Small intestine (tissue), 7 donors: ENCODE data around the gene CFAP251. TPM values are rescaled to one million over a fixed set of nuclear protein-coding genes. Genes with fewer than 3 reads are reported as not detected.

ENCODE experiments used
- DNase-seq, 2 donors: peaks; one replicate each; pipeline versions ENCODE4 v3.0.0 to v3.0.0-alpha.2; 2013
- FAIRE-seq: peaks from 2 replicates; lab custom pipeline; 2012; peaks lifted over from hg19 to GRCh38; lab: Jason Lieb, UNC
- H3K27ac ChIP-seq, 3 donors: one replicate each; pipeline ENCODE4 v1.5.1; 2013; ENCODE audit warnings: low read length in 2 of 3, mild to moderate bottlenecking in 2 of 3, control low read depth in 1 of 3, inconsistent platforms in 1 of 3, low read depth in 1 of 3, moderate library complexity in 1 of 3
- H3K27me3 ChIP-seq, 3 donors: one replicate each; pipeline ENCODE4 v1.6.1; 2013; ENCODE audit warnings: low read length in 3 of 3, inconsistent platforms in 1 of 3; ENCODE audit not compliant: control insufficient read depth in 3 of 3, insufficient read depth in 3 of 3
- H3K36me3 ChIP-seq, 3 donors: one replicate each; pipeline ENCODE4 v1.6.1; 2013; ENCODE audit warnings: low read length in 3 of 3, inconsistent platforms in 1 of 3, low read depth in 1 of 3, mild to moderate bottlenecking in 1 of 3, moderate library complexity in 1 of 3; ENCODE audit not compliant: control insufficient read depth in 3 of 3, insufficient read depth in 2 of 3
- H3K4me1 ChIP-seq, 3 donors: one replicate each; pipeline ENCODE4 v1.6.1; 2013; ENCODE audit warnings: low read length in 2 of 3, inconsistent platforms in 1 of 3, low read depth in 1 of 3, mild to moderate bottlenecking in 1 of 3, moderate library complexity in 1 of 3; ENCODE audit not compliant: control insufficient read depth in 3 of 3, insufficient read depth in 2 of 3
- H3K4me3 ChIP-seq, 3 donors: one replicate each; pipeline ENCODE4 v1.5.1; 2013; ENCODE audit warnings: low read length in 3 of 3, control low read depth in 1 of 3, inconsistent platforms in 1 of 3, low read depth in 1 of 3, mild to moderate bottlenecking in 1 of 3, moderate library complexity in 1 of 3
- H3K9me3 ChIP-seq, 2 donors: one replicate each; pipeline ENCODE4 v1.6.1; 2013; ENCODE audit warnings: low read depth in 1 of 2, low read length in 1 of 2; ENCODE audit not compliant: control insufficient read depth in 2 of 2, insufficient read depth in 1 of 2
- WGBS, 3 donors: extraction: QIAGEN DNeasy Blood & Tissue Kit; methylation state at CpG; one replicate each; pipeline ENCODE4 v1.1.7; 2013; 5-methylcytosine and 5-hydroxymethylcytosine counted together
- polyA plus RNA-seq, 4 donors: library from polyadenylated mRNA; stranded (reverse) in 3 of 4; unstranded in 1 of 4; fragments of 200-250 nt in 3 of 4; fragments of 120-200 nt in 1 of 4; gene quantifications; one replicate each; pipeline versions ENCODE4 v1.2.1 to v1.2.3, GENCODE V29; 2013
- donor health status: healthy with polysubstance abuse.
- donor health status: control.
- donor health status: control.
- donor health status: Bipolar disorder and iron deficiency.
- donor health status: healthy.

Gene CFAP251
- polyA plus RNA-seq, 4 donors: 0.34 to 1.6 (median 0.67) TPM; not detected in 1

DNA sequence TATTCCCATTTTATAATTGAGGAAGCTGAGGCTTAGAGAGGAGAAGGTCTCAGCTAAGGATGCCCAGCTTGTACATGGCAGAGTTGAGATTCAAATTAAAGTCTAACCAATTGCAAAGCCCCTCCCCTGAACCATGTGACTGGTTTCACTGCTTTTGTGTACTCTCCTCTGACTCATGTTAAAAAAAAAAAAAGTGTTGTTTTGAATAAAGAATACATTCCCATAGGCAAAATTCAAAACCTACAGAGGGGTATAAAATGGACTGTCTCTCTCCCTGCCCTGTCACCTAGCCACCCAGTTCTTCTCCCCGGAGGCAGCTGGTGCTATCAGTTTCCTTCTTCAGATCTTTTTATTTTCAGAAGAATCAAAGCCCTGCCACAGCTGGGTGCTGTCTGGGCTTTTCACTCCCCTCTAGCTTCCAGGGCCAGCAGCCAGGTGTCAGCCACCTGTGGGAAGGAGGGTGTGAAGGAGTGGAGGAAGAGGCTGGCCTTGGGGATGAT lies 24.4 kb upstream of the CFAP251 start:
- Histone ChIP-seq H3K9me3 (no peaks in the 10 kb centered on the region), H3K36me3 (peaks cover 4 to 43% (median 9%) of the 10 kb centered on the region in 3 donors), H3K27ac (peak overlapping the region in 1 of 3 donors; percentile 7), H3K4me1 (peaks cover 4 to 23% (median 9%) of the 10 kb centered on the region in 3 donors), H3K27me3 (no peaks in the 10 kb centered on the region), H3K4me3 (no peak overlapping the region)
- 0 to 22% (median 17%) methylated on average over 1 of the region's 1 CpG for whole genome bisulfite sequencing, 3 donors
- DNase-seq: peak; percentile 52 to 60
- FAIRE-seq: no peak

GRCh38 chr12:121894633-121895032 lies 23.8 kb upstream of the CFAP251 start:
- DNase-seq (peak; percentile 18 to 43), FAIRE-seq (no peak)
- Histone ChIP-seq H3K27me3 (no peaks in the 10 kb centered on the region), H3K27ac (no peak overlapping the region), H3K36me3 (peaks cover 4 to 49% (median 9%) of the 10 kb centered on the region in 3 donors), H3K4me3 (no peak overlapping the region), H3K9me3 (no peaks in the 10 kb centered on the region), H3K4me1 (peaks cover 4 to 20% (median 9%) of the 10 kb centered on the region in 3 donors)
- WGBS, 3 donors: 42 to 61% (median 47%) methylated on average over 7 of the region's 7 CpGs

- Histone ChIP-seq H3K4me1 (peaks cover 2 to 9% (median 9%) of the 10 kb centered on the region in 3 donors), H3K9me3 (no peaks in the 10 kb centered on the region), H3K27me3 (no peaks in the 10 kb centered on the region), H3K36me3 (peaks cover 14 to 71% (median 18%) of the 10 kb centered on the region in 3 donors), H3K4me3 (no peak overlapping the region), H3K27ac (no peak overlapping the region)
- FAIRE-seq: no peak
- 73 to 91% (median 91%) methylated on average over 5 of the region's 5 CpGs for WGBS, 3 donors
- no peak for DNase-seq
Measured at GRCh38 chr12:121898287-121898686, 20.1 kb upstream of the CFAP251 start.

DNA sequence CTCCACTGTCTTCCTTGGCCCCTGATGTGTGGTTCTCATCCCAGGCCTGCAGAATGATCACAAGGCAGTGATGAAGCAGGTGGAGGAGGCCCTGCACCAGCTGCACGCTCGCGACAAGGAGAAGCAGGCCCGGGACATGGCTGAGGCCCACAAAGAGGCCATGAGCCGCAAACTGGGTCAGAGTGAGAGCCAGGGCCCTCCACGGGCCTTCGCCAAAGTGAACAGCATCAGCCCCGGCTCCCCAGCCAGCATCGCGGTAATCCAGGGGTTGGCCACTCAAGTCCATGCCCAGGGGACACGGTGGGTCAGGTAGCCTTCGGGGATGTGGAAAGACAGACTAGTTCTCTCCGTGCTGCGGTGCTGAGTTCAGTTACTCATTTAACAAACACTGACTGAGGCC lies 18.8 kb upstream of the CFAP251 start:
- Histone ChIP-seq H3K4me1 (no peaks in the 10 kb centered on the region), H3K36me3 (peaks cover 17 to 80% (median 20%) of the 10 kb centered on the region in 3 donors), H3K4me3 (no peak overlapping the region), H3K27ac (no peak overlapping the region), H3K9me3 (no peaks in the 10 kb centered on the region), H3K27me3 (no peaks in the 10 kb centered on the region)
- no peak for DNase-seq
- FAIRE-seq: no peak
- 94 to 95% (median 94%) methylated on average over 14 of the region's 14 CpGs for WGBS, 3 donors

- Histone ChIP-seq H3K4me3 (no peak overlapping the region), H3K9me3 (no peaks in the 10 kb centered on the region), H3K27ac (no peak overlapping the region), H3K27me3 (no peaks in the 10 kb centered on the region), H3K36me3 (peaks cover 15 to 80% (median 17%) of the 10 kb centered on the region in 3 donors), H3K4me1 (no peaks in the 10 kb centered on the region)
- FAIRE-seq (no peak), DNase-seq (no peak)
- 93 to 95% (median 94%) methylated on average over 2 of the region's 2 CpGs for WGBS, 3 donors
Measured at GRCh38 chr12:121903202-121903601, 15.2 kb upstream of the CFAP251 start.

DNA sequence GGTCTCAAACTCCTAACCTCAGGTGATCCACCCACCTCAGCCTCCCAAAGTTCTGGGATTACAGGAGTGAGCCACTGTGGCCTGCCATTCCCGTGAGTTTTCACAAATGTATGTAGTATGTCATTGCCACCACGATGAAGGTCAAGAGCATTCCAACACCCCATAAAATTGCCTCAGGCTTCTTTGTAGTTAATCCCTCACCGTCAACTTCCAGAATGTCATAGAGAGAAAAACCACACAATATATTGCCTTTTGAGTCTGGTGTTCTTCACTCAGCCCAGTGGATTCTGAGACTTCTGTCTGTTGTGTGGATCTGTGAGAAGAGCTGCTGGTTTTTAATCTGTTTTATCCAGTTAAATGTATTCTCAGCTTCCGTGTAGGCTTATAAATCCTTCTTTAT lies 12.6 kb upstream of the CFAP251 start:
- WGBS, 3 donors: 89 to 94% (median 92%) methylated on average over 4 of the region's 4 CpGs
- FAIRE-seq (no peak), DNase-seq (no peak)
- H3K4me1 ChIP-seq: no peaks in the 10 kb centered on the region
- H3K4me3 ChIP-seq: no peak overlapping the region
- no peaks in the 10 kb centered on the region for H3K27me3 ChIP-seq
- no peak overlapping the region for H3K27ac ChIP-seq
- H3K36me3 ChIP-seq: peaks cover 18 to 79% (median 25%) of the 10 kb centered on the region in 3 donors
- H3K9me3 ChIP-seq: no peaks in the 10 kb centered on the region

- H3K36me3 ChIP-seq: peaks cover 9 to 74% (median 18%) of the 10 kb centered on the region in 3 donors
- no peaks in the 10 kb centered on the region for H3K4me1 ChIP-seq
- no peak overlapping the region for H3K27ac ChIP-seq
- 57 to 64% (median 60%) methylated on average over 2 of the region's 2 CpGs for WGBS, 3 donors
- DNase-seq (no peak), FAIRE-seq (no peak)
- no peaks in the 10 kb centered on the region for H3K27me3 ChIP-seq
- H3K9me3 ChIP-seq: no peaks in the 10 kb centered on the region
- H3K4me3 ChIP-seq: no peak overlapping the region
Measured at GRCh38 chr12:121908702-121909101, 9.7 kb upstream of the CFAP251 start.

DNA sequence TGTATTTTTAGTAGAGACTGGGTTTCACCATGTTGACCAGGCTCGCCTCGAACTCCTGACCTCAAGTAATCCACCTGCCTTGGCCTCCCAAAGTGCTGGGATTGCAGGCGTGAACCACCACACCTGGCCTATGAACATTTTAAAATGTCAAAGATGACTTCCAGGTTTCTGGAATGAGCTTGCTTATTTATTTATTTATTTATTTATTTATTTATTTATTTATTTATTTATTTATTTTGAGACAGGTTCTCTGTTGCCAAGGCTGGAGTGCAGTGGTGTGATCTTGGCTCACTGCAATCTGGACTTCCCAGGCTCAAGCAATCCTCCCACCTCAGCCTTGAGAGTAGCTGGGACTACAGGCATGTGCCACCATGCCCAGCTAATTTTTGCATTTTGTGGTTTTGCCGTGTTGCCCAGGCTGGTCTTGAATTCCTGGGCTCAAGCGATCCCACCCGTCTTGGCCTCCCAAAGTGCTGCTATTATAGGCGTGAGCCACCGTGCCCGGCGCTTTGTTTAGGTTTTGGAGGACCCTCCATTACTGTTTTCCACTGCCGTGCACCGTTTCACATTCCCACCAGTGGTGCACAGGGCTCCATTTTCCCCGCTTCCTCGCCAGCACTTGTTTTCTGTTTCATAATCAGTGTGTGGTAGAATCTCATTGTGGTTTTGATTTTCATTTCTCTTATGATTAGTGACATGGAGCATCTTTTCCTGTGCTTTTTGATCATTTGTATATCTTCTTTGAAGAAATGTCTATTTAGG lies 6.4 kb upstream of the CFAP251 start:
- Histone ChIP-seq H3K36me3 (peaks cover 10 to 79% (median 14%) of the 10 kb centered on the region in 3 donors), H3K27ac (no peak overlapping the region), H3K4me3 (no peak overlapping the region), H3K4me1 (no peaks in the 10 kb centered on the region), H3K9me3 (no peaks in the 10 kb centered on the region), H3K27me3 (no peaks in the 10 kb centered on the region)
- DNase-seq: no peak
- no peak for FAIRE-seq
- 83 to 95% (median 85%) methylated on average over 14 of the region's 14 CpGs for WGBS, 3 donors
